GM12801 (cell line): ENCODE data around the gene GCDH.

Experiments
- TF ChIP-seq, protein P1 (sequence below): IDR thresholded peaks from one replicate; pipeline ENCODE4 v1.5.1; 2011; ENCODE audit warnings: control low read depth; ENCODE audit not compliant: insufficient read length; ENCODE audit errors: extremely low read depth

GCDH gene

GRCh38 chr19:12944104-12944674, 53.2 kb downstream of the GCDH start:
- TF ChIP-seq, protein P1, sequence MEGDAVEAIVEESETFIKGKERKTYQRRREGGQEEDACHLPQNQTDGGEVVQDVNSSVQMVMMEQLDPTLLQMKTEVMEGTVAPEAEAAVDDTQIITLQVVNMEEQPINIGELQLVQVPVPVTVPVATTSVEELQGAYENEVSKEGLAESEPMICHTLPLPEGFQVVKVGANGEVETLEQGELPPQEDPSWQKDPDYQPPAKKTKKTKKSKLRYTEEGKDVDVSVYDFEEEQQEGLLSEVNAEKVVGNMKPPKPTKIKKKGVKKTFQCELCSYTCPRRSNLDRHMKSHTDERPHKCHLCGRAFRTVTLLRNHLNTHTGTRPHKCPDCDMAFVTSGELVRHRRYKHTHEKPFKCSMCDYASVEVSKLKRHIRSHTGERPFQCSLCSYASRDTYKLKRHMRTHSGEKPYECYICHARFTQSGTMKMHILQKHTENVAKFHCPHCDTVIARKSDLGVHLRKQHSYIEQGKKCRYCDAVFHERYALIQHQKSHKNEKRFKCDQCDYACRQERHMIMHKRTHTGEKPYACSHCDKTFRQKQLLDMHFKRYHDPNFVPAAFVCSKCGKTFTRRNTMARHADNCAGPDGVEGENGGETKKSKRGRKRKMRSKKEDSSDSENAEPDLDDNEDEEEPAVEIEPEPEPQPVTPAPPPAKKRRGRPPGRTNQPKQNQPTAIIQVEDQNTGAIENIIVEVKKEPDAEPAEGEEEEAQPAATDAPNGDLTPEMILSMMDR: no peak

DNA sequence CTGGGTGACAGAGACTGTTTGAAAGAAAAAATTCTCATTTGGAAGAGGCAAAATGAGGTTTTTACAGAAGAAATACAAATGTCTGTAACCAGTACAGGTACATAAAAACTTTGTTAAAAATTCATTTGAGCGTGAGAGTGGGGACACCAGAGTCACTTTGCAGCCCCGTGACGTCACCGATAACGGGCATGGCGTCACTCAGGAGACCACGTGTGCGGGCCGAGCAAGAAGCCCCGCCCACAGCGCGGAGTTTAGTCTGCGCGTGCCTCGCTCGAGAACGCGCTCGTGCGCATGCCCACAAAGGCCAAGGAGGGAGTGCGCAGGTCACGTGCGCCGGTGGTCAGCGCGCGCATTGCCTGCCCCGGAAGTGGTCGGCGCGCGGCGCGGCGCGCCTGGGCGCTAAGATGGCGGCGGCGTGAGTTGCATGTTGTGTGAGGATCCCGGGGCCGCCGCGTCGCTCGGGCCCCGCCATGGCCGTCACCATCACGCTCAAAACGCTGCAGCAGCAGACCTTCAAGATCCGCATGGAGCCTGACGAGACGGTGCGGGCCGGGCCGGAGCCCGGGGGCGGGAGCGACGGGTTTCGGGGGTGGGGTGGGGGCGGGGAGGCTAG, 54.6 kb downstream of the GCDH start, which contains the start of gene RAD23A:
Gene RAD23A, plus strand, starts transcription at position 384 of the 613 bp plus-strand sequence. Its CDS starts 87 bp downstream, at position 471.
- TF ChIP-seq, protein P1: no peak

DNA sequence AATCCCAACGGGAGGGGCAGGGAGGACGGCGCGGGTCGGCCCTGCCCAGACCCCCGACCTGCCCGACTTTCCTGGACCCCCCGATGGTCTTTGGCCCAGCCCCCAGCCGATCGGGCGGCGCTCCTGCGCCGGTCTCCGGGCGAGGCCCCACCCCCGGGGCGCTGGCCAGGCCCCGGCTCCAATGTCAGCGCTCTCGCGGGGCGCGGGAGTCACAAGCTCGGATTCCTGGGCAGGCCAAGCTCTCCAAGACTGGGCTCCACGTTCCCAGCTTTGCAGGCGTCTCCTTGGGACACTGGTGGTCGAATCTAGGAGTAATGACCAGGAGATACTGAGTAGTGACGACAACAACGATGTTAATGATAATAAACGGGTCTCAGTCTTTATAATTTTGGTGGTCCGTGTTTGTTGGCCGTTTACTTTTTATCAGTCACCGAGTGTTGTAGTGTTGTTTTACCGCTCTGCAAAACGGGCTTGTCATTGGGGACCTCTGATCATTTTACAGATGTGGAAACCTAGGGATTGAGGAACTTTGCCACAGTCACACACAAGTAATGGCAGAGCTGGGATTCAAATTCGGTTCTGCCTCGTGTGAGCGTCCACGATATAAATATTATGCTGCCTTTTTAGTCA, 55.2 kb downstream of the GCDH start:
- TF ChIP-seq, protein P1: no peak

GRCh38 chr19:12946731-12947496, 56.0 kb downstream of the GCDH start:
- TF ChIP-seq, protein P1: no peak

GRCh38 chr19:12947702-12948611, 57.0 kb downstream of the GCDH start:
- TF ChIP-seq, protein P1: no peak

GRCh38 chr19:12948612-12949362, 57.8 kb downstream of the GCDH start:
- TF ChIP-seq, protein P1: no peak
